Peyer's patch (tissue), 4 donors: ENCODE data around the gene EIF4E2.

Experiments used
- CTCF ChIP-seq, 6 experiments: fragments of 450-650 bp in 4 of 6; fragments of 200-600 bp in 2 of 6; sonication (generic) in 1 of 6; IDR thresholded peaks; one replicate each; pipeline ENCODE4 v1.5.1; 2017 to 2019; ENCODE audit warnings: antibody characterized with exemption in 6 of 6, mild to moderate bottlenecking in 3 of 6, moderate library complexity in 1 of 6
- POLR2A ChIP-seq, 2 donors: fragments of 450-650 bp; IDR thresholded peaks; one replicate each; pipeline ENCODE4 v1.5.1; 2017; ENCODE audit warnings: antibody characterized with exemption in 2 of 2, mild to moderate bottlenecking in 2 of 2, moderate library complexity in 2 of 2

- TF ChIP-seq POLR2A (IDR thresholded peaks at IDR 0.05) (no peak), CTCF (IDR thresholded peaks at IDR 0.05) (no peak)
These were observed 43.5 kb downstream of the EIF4E2 start for GRCh38 chr2:232593982-232594381.
